HG03565 (cell line): ENCODE results near the gene ZCCHC24.

Experiments
- ATAC-seq: cut with Tn5 transposase; IDR thresholded peaks from one replicate; pipeline ENCODE4 v1.9.1; 2021; ENCODE audit warnings: mild to moderate bottlenecking, moderate library complexity; ENCODE audit not compliant: unreplicated experiment

ZCCHC24 gene

GRCh38 chr10:79386637-79387465 is 58.6 kb downstream of the ZCCHC24 start:
- no peak for ATAC-seq

DNA sequence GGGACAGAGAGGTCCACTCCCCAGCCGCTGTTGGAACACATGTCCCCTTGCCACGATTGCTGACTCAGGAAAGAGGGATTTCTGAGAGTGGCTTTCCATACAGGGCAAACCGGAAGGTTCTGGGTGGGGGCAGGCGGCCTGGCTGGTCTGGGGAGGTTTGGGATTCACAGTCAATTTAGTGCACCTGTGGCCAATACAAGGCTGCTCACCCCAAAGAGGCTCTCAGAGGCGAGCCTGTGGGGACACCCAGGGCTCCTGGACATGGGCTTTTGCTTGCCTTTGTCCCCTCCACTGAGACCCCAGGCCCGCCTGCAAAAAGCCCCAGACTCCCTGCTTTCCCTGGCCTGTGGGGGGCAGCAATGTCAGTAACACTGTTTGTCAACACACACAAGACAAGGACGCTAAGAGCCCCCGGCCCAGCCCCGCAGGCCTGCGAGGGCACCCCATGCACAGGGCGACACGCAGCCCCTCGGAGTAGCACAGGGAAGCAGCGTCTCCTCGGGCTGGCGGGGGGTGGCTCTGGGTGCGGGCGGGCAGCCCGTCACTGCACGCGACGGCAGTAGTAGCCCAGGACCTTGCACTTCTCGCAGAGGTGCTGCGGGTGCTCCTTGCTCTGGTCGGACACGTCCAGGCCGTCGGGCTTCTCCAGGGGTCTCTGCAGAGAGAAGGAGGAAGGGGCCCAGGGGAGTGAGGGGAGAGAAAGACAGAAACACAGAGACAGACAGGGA is 59.5 kb downstream of the ZCCHC24 start:
- ATAC-seq: no peak

DNA sequence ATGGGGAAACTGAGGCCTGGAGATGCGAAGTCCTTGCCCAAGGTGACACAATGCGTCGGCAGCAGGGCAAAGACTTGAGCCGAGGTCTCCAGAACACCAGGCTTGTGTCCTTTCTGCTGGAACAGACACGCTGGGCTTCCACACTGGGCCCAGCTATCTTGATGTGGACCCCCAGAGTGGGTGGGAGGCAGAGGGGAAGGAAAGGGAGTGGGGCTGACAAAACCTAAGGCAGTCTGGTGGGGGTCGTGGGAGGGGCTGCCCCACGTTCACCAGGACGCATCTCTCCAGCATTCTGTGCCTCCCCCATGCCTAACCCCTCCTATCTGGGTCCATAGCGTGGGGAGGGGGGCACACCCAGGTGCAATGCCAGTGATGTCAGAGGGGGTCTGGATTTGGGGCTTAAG is 60.0 kb downstream of the ZCCHC24 start:
- ATAC-seq: no peak

DNA sequence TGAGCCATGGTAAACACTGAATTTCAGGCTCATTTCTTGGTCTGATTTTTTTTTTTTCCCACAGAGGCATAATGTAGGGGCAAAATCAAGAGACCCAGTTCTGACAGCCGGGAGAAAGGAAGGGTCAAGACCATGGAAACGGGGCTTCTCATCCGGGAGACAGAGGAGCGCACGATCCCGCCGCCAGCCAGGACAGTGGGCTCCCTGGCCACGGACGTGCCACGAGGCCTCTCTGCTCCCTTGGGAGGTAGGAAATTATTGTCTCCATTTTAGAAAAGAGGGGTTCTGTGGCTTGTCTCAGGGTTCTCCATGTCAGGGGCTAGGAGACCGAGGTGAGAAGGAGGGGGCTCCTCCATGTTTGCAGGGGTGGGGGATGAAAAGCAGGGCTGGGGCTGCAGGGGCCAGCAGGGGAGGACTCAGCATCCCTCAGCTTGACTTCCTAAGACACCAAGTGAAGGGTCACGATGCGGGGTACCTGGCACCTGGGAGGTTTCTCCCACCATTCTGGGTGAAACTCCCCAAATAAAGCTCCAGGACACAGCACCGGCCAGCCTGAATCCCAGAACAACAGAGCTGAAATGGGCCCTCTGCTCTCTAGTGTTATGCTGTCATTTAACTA is 60.5 kb downstream of the ZCCHC24 start:
- no peak for ATAC-seq

DNA sequence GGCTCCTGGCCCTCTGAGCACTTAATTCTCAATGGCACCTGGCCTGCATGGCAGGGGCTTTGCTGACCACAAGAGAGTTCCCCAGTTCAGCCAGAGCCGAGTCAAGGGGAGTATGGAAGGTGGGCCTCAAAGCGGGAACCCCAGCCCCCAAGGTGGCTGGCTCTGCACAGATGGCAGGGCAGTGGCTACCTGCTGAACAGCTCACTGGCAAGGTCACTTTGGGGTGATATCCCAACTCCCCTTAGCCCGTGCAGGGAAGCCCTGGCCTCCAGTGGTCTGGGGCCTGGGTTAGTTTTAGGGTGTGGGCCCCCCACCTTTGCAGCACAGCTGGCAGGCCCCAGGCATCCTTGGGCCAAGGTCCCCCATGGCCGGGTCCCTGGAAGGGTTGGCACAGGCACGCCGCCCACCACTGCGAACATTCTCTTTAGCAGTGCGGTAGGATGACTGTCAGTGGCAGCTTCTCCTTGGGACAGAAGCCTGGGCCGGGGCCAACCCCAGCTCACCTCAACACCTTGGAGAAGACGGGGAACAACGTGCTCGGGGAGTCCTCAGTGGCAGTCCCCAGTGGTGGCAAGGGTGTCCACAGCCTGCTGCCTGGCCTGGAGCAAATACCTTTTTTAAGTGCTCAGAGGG is 61.3 kb downstream of the ZCCHC24 start:
- no peak for ATAC-seq

DNA sequence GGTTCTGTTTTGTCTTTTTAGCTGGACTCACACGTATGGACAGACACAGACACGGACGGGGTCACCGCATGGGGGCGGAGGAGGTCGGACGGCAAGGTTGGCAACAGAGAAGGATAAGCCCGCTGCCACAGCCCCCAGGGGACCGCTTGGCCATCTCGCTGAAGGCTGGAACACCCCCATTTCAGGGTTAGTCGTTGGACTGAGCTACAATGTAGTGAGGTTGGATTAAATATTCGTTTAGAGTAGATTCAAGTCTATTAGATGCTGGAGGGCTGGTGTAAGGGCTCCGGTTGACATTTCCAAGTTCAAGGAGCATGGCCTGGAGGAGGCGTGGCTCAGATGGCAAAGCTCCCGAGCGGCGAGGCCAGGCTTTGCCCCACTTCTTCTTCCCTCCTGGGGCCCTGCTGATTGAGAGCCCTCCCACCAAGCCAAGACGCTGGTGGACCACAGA is 62.9 kb downstream of the ZCCHC24 start:
- ATAC-seq: no peak

DNA sequence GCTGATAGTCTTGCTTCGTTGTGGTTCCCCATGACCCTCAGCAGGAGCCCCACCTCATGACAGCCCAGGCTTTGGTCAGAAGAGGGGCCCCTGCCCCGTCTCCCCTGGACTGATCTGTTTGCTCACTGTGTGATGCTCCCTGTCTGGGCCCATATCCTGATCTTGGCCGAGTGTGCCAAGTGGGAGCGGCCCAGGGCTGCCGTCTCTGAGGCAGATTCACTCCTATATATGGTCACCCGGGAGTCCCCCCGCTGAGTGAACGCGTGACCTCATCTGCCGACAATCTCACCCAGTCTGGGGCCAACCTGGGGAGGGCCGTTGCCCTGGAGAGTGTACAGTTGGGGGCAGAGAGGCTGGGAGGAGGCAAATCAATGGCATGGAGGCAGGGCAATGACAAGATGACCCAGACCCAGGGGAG is 63.6 kb downstream of the ZCCHC24 start:
- no peak for ATAC-seq

DNA sequence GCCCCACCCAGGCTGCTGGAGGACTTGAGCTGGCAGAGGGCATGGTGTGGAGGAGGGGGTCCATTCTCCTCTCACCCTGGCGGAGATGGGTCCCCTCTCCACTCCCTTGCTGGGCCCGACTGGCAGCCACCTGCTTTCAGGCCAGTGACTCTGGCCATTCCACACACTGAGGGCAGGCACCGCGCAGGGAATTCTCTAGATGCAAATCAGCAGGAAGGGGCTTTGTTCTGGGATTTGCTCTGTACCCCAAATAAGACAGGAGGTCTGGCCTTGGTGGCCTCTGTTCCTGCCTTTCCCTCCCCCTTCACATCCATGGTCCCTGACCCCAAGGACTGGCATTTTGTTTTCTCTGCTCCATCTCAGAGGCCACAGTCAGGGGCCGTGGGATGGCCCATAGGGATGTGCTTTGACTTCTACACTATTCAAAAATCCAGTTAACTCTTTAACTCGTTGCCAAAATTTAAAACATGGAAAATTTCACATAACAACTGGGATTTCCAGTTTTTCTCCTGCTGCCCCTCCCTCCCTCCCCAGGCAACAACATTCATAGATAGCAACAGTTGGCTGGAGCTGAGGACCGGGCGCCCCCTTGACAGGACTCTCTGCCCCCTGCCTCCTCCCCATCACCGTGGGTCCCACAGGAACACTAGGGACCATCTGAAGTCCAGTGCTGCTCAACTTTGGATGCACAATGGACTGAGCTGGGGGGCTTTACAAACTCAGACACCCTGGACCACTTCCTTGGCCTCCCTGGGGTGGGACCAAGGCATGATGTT is 64.3 kb downstream of the ZCCHC24 start:
- ATAC-seq: no peak

GRCh38 chr10:79380125-79380945 is 65.1 kb downstream of the ZCCHC24 start:
- ATAC-seq: no peak

DNA sequence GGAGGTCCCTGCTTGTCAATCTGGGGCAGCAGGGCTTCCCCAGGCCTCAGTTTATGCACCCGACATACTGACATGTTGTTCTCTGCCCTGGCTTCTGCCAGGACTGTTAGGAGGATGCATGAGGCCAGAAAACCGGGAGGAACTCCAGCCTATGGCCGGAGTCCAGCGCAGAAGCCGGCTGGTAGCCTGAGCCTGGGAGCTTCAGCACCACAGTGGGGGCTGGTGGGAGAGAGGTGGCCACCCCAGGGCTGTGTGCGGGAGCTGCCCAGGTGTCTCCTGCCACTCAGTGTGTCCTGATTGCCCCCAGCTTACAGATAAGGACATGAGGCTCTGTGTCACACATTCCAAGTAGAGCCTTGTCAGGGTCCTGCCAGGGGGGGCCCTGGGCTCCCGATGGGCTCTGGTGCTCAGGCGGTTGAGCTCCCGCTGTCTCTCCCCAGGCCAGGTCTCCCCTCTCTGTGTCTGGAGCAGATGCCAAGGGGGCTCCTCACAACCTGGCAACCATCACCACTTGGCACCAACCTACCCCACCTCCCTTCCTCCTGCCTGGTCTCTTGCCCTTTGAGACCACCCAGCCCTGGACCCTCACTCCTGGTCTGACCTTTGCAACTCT is 65.8 kb downstream of the ZCCHC24 start:
- ATAC-seq: no peak

DNA sequence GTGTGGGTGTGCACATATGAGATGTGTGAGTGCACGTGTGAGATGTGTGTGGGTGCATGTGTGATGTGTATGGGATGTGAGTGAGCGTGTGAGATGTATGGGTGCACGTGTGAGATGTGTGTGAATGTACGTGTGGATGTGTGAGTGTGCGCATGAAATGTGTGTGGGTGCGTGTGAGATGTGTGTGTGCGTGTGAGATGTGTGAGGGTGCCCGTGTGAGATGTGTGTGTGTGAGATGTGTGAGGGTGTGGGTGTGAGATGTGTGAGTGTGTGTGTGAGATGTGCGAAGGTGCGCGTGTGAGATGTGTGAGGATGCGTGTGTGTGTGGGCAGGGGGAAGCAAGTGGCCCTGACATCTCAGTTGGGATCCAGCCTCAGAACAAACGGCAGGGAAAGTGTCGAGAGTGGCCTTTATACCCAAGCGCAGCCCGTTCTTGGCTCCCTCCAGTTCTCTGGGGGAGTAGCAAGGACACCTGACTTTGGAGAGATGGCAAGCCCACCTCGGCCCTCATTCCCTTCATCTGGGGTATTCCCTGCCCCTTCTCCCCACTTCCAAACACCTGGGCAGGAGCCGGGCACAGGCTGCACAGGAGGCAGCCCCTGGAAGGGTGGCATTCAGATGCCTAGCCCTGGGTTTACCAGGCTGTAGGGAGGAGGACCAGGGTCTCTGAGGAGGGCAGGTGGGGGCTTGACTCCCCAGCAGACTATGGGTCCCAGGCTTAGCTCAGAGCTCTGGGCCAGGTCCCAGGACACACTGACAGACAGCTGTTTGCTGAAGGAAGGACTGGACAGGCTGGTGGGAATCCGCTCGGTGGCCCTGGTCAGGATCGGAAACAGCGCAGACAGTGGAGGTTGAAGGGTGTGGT is 66.5 kb downstream of the ZCCHC24 start:
- ATAC-seq: no peak

DNA sequence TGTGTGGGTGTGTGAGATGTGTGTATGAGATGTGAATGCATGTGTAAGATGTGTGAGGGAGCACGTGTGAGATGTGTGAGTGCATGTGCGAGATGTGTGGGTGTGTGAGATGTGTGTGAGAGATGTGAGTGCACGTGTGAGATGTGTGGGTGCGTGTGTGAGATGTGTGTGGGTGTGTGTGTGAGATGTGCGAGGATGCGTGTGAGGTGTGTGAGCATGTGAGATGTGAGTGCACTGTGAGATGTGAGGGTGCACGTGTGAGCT is 67.1 kb downstream of the ZCCHC24 start:
- no peak for ATAC-seq

GRCh38 chr10:79377557-79378382 is 67.7 kb downstream of the ZCCHC24 start:
- ATAC-seq: no peak

GRCh38 chr10:79376751-79377556 is 68.5 kb downstream of the ZCCHC24 start:
- no peak for ATAC-seq

DNA sequence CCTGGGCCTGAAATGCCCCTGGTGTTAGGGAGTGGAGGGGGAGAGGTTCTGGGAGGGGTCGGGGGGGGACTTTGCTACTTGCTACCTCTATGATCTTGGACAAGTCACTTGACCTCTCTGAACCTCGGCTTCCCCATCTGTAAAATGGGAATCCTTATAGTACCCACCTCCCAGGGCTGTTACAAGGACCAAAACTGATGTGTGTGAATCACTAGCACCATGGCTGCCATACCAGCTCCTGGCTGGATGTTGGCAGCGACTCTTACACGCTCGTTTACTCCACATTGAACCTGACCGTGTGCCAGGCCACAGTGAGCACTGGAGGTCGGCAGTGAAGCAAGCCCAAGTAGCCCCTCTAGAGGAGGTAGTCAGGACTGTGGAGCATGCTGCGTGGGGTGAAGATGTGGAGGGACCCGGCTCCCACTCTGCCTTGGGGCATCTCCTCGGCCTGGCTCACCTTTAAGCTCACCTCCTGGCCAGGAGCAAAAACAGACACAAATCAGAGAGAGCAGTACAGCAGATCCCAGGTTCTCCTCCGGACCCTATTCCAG is 69.3 kb downstream of the ZCCHC24 start:
- ATAC-seq: no peak

GRCh38 chr10:79375321-79376077 is 69.9 kb downstream of the ZCCHC24 start:
- ATAC-seq: no peak
